ENCODE data around the gene LCN15.

- TF ChIP-seq CTCF (conservative IDR thresholded peaks at IDR 0.05; ENCODE audit: low read depth in 2 of 2): no peak
- TF ChIP-seq POLR2AphosphoS5 (IDR thresholded peaks at IDR 0.05; ENCODE audit: low read depth): no peak
- TF ChIP-seq STAT1 (IDR thresholded peaks at IDR 0.05; ENCODE audit: unreplicated experiment): no peak
These were observed 7.5 kb downstream of the LCN15 start for GRCh38 chr9:136756836-136757235.
